ENCODE measurements around the gene CYS1.

CYS1 gene

GRCh38 chr2:10071595-10071994 is 8.6 kb downstream of the CYS1 start:
- no peak for DNase-seq (ENCODE audit: low spot score)

- no peak for DNase-seq (ENCODE audit: low spot score)
Measured at GRCh38 chr2:10071176-10071575, 9.0 kb downstream of the CYS1 start.

GRCh38 chr2:10067881-10068280 is 12.3 kb downstream of the CYS1 start:
- DNase-seq (ENCODE audit: low spot score), result no peak

- DNase-seq (ENCODE audit: low spot score), result no peak
Measured at GRCh38 chr2:10067330-10067729, 12.9 kb downstream of the CYS1 start.

GRCh38 chr2:10065773-10066055 is 14.5 kb downstream of the CYS1 start:
- no peak for DNase-seq (ENCODE audit: low spot score)

GRCh38 chr2:10064932-10065772 is 15.1 kb downstream of the CYS1 start:
- no peak for DNase-seq (ENCODE audit: low spot score)

- no peak for DNase-seq (ENCODE audit: low spot score)
Measured at GRCh38 chr2:10063566-10063965, 16.6 kb downstream of the CYS1 start.

- DNase-seq (ENCODE audit: low spot score), result no peak
Measured at GRCh38 chr2:10062931-10063365, 17.3 kb downstream of the CYS1 start.

GRCh38 chr2:10061221-10061925 is 18.8 kb downstream of the CYS1 start:
- DNase-seq (ENCODE audit: low spot score), result no peak

GRCh38 chr2:10059552-10060335 is 20.5 kb downstream of the CYS1 start:
- no peak for DNase-seq (ENCODE audit: low spot score)

GRCh38 chr2:10059016-10059351 is 21.2 kb downstream of the CYS1 start:
- no peak for DNase-seq (ENCODE audit: low spot score)

- DNase-seq (ENCODE audit: low spot score), result no peak
Measured at GRCh38 chr2:10058251-10059015, 21.8 kb downstream of the CYS1 start.

GRCh38 chr2:10057231-10058107 is 22.7 kb downstream of the CYS1 start:
- DNase-seq (ENCODE audit: low spot score), result no peak

GRCh38 chr2:10056439-10056838 is 23.8 kb downstream of the CYS1 start:
- no peak for DNase-seq (ENCODE audit: low spot score)

GRCh38 chr2:10054976-10055375 is 25.2 kb downstream of the CYS1 start:
- no peak for DNase-seq (ENCODE audit: low spot score)

- no peak for DNase-seq (ENCODE audit: low spot score)
Measured at GRCh38 chr2:10054424-10054823, 25.8 kb downstream of the CYS1 start.

GRCh38 chr2:10053351-10053750 is 26.9 kb downstream of the CYS1 start:
- no peak for DNase-seq (ENCODE audit: low spot score)

- DNase-seq (ENCODE audit: low spot score), result no peak
Measured at GRCh38 chr2:10052216-10052615, 28.0 kb downstream of the CYS1 start.

GRCh38 chr2:10048501-10049171 is 31.6 kb downstream of the CYS1 start:
- peak; percentile 76 for DNase-seq (ENCODE audit: low spot score)

GRCh38 chr2:10047616-10048500 is 32.4 kb downstream of the CYS1 start:
- no peak for DNase-seq (ENCODE audit: low spot score)
